Measurements from ENCODE around the gene TGM6. TPM values are rescaled to one million over a fixed set of nuclear protein-coding genes. Genes with fewer than 3 reads are reported as not detected.

TGM6 gene
- total RNA-seq, 4 donors from 2014 or later, result not detected

DNA sequence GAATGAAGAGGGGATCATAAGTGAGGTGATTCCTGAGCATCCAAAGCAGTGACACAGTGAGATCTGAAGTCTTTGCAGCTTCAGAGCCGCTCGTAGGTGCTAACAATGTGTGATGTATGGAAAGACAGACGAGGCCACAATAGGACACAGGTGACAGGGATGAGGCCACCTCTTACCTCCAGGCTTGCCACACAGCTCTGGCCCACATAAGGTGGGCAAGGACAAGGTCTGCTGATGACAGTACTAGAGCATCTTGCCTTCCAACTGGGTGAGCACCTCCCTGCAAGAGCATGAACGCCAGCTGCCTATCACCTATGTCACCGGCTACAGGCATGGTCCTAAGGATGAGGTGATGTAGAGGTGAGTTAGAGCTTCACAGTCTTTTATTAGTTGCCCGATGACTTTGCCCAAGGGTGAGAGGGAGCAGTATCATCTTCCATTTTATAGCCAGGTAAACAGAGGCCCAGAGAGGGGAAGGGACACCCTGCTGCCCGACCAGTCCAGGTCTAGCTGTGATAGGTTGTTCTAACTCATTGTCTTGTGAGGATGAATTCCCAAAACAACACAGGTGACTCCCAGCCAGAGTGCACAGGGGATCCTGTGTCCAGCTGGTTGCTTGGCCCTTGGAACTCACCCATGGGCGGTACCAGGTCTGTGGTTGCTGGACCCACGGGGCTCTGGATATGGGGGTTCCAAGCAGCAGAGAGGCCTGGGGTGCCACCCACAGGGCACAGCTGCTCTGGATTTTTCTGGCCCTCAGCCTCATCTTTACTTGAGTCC lies 6.2 kb upstream of the TGM6 start:
- no peak for ATAC-seq (ENCODE audit: low FRiP score)
- DNase-seq (ENCODE audit: low spot score), result no peak
- TF ChIP-seq CTCF (IDR thresholded peaks at IDR 0.05), result no peak

DNA sequence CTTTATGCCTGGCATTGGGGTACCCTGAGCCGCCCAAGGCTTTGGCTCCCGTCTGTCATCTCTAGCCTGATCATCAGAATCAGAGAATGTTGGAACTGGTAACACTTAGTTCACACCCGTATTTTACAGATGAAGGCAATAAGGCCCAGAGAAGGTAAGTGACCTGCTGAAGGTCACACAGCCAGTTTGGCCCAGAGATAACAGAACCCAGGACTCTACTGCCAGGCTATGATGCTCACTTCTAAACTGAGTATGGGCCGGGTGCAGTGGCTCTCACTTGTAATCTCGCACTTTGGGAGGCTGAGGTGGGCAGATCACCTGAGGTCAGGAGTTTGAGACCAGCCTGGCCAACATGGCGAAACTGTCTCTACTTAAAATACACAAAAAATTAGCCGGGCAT lies 1.8 kb upstream of the TGM6 start:
- DNase-seq (ENCODE audit: low spot score) (no peak), ATAC-seq (ENCODE audit: low FRiP score) (no peak)
- no peak for TF ChIP-seq CTCF (IDR thresholded peaks at IDR 0.05)

DNA sequence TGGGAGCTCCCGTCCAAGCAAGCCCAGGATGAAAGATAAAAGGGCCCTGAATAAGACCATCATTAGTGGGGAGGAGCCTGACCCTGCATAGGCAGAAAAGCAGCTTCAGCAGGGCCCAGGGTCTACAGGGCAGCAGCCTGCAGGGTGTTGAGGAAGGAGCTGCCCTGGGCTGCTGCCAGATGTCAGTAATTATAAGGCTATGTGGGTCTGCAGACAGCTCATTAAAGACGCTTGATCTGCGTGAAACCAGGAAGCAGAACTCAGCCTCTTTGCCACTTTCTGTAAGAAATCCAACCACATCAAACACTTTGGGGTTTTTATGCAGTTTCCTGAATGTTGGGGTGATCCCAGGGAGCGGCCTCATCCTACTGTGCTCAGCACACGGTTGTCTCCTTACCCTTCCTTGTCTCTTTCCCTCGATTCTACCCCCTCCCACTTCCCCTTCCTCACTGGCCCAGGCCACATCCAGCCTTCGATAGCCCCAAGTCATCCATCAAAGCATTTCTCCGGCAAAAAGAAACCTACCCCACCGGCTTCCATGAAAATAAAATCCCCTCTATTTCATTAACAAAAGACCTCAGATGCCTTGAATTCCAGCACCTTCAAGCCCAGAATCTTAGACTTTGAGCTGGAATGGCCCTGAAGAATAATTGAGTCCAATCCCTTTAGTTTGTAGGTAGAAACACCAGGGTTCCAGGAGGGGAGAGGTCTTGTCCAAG lies 1.0 kb upstream of the TGM6 start:
- DNase-seq (ENCODE audit: low spot score) (no peak), ATAC-seq (ENCODE audit: low FRiP score) (no peak)
- TF ChIP-seq CTCF (IDR thresholded peaks at IDR 0.05), result no peak

- no peak for TF ChIP-seq CTCF (IDR thresholded peaks at IDR 0.05)
- DNase-seq (ENCODE audit: low spot score) (no peak), ATAC-seq (ENCODE audit: low FRiP score) (no peak)
These were observed 602 bp downstream of the TGM6 start for GRCh38 chr20:2381303-2381702.

DNA sequence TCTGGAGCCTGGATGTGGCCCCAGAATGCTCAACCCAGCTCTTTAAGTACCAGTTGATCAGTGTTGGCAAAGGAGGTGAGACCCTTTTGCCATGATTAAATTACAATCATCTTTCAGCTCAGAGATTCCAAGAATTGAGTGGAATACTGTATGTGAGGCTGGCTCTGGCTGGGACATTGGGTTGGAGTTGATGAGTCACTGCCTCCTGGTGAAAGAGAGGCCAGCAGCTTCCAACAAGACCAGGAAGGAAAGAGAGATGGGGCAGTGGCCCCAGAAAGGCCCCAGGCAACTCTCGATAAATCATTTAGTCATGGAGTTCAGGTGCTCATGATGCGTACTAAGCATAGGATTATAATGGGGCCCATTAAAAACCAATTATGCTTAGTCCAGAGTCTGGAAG lies 2.1 kb downstream of the TGM6 start:
- TF ChIP-seq CTCF (IDR thresholded peaks at IDR 0.05), result no peak
- DNase-seq (ENCODE audit: low spot score) (no peak), ATAC-seq (ENCODE audit: low FRiP score) (no peak)

DNA sequence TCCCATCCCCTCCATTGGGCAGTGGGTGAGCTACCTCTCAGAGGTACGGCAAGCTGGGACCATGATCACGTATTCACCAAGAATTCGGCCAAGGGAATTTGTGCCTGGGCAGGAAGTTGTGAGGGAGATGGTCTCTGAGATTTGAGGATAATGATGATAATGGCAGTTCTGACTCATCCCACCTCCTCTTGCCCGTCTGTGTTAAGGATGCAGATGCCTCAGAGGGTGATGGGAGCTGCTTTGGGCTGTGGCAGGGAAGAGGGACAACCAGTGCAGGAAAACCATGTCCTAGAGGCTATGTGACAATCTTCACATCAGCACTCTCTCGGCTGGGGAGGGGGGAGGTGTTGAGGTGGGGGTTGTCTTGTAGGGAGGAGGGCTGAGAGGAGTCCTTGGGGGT lies 4.3 kb downstream of the TGM6 start:
- TF ChIP-seq CTCF (IDR thresholded peaks at IDR 0.05), result no peak
- DNase-seq (ENCODE audit: low spot score) (no peak), ATAC-seq (ENCODE audit: low FRiP score) (no peak)

DNA sequence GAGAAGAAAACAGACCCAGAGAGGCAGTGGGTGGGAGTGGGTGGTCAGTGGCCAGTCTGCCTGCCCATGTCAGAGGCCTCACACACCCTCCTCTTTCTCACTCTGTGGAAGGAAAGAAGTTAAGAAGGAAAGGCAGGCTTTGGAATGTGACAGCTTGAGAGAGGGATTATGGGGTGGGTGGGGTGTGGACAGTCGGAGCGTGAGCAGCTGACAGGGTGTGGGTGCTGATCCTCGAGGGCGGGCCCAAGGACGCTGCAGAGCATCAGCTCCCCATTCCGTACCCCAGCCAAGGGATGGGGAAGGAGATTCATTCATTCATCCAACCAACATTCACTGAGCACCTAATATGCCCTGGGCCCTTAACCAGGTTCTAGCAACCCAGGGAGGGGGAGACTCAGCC lies 4.8 kb downstream of the TGM6 start:
- no peak for TF ChIP-seq CTCF (IDR thresholded peaks at IDR 0.05)
- ATAC-seq (ENCODE audit: low FRiP score) (no peak), DNase-seq (ENCODE audit: low spot score) (no peak)

Measured in omental fat pad (tissue), 4 donors.